Liver (tissue), 3 donors: ENCODE measurements around the gene MGAT5.

Experiments used
- EGR1 ChIP-seq, 2 donors: IDR thresholded peaks; 2 replicates each; pipeline ENCODE4 v1.6.1; 2016 to 2018; ENCODE audit warnings: antibody characterized with exemption in 2 of 2, low read depth in 2 of 2
- SP1 ChIP-seq: IDR thresholded peaks from 2 replicates; pipeline ENCODE4 v1.6.1; 2018; ENCODE audit warnings: antibody characterized with exemption, mild to moderate bottlenecking
- YY1 ChIP-seq: IDR thresholded peaks from 2 replicates; pipeline ENCODE4 v1.6.1; 2016; ENCODE audit warnings: antibody characterized with exemption, mild to moderate bottlenecking
- TF ChIP-seq, protein P1 (sequence below): IDR thresholded peaks from 2 replicates; pipeline ENCODE4 v1.6.1; 2016; ENCODE audit warnings: antibody characterized with exemption
- TF ChIP-seq, protein P2 (sequence below): fragments of 150-350 bp; IDR thresholded peaks from 2 replicates; pipeline ENCODE4 v1.5.1; 2017; ENCODE audit warnings: improper control_type of control experiment, low read depth, low read length; ENCODE audit not compliant: missing input control
- TF ChIP-seq, protein P3 (sequence below): IDR thresholded peaks from 2 replicates; pipeline ENCODE4 v1.6.1; 2016; ENCODE audit warnings: antibody characterized with exemption, mild to moderate bottlenecking
- donor health status: healthy.
- donor health status: healthy.

DNA sequence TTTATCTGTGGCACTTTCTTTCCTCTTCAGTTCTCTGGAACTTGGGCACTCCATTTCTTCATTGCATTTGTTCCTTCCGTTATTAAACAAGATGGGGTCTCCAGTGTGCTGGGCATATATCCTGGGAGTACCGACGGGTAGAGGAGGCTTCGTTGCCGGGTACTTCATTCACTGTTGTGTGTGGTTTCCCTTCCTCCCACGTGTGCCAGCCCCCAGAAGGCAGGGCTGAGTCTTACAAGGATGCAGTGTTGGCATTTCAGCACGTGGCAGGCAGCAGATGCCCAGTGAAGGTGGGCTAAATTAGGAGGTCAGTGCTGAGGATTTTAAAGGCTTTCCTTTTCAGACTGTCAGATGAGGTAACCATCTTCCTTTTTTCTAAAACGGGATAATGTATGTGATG is 58.6 kb downstream of the MGAT5 start:
- TF ChIP-seq, protein P1, sequence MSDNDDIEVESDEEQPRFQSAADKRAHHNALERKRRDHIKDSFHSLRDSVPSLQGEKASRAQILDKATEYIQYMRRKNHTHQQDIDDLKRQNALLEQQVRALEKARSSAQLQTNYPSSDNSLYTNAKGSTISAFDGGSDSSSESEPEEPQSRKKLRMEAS = no peak
- TF ChIP-seq, protein P2, sequence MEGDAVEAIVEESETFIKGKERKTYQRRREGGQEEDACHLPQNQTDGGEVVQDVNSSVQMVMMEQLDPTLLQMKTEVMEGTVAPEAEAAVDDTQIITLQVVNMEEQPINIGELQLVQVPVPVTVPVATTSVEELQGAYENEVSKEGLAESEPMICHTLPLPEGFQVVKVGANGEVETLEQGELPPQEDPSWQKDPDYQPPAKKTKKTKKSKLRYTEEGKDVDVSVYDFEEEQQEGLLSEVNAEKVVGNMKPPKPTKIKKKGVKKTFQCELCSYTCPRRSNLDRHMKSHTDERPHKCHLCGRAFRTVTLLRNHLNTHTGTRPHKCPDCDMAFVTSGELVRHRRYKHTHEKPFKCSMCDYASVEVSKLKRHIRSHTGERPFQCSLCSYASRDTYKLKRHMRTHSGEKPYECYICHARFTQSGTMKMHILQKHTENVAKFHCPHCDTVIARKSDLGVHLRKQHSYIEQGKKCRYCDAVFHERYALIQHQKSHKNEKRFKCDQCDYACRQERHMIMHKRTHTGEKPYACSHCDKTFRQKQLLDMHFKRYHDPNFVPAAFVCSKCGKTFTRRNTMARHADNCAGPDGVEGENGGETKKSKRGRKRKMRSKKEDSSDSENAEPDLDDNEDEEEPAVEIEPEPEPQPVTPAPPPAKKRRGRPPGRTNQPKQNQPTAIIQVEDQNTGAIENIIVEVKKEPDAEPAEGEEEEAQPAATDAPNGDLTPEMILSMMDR = no peak
- TF ChIP-seq SP1 (no peak), EGR1 (IDR thresholded peaks at IDR 0.05; ENCODE audit: low read depth in 2 of 2) (no peak), YY1 (no peak)
- TF ChIP-seq, protein P3, sequence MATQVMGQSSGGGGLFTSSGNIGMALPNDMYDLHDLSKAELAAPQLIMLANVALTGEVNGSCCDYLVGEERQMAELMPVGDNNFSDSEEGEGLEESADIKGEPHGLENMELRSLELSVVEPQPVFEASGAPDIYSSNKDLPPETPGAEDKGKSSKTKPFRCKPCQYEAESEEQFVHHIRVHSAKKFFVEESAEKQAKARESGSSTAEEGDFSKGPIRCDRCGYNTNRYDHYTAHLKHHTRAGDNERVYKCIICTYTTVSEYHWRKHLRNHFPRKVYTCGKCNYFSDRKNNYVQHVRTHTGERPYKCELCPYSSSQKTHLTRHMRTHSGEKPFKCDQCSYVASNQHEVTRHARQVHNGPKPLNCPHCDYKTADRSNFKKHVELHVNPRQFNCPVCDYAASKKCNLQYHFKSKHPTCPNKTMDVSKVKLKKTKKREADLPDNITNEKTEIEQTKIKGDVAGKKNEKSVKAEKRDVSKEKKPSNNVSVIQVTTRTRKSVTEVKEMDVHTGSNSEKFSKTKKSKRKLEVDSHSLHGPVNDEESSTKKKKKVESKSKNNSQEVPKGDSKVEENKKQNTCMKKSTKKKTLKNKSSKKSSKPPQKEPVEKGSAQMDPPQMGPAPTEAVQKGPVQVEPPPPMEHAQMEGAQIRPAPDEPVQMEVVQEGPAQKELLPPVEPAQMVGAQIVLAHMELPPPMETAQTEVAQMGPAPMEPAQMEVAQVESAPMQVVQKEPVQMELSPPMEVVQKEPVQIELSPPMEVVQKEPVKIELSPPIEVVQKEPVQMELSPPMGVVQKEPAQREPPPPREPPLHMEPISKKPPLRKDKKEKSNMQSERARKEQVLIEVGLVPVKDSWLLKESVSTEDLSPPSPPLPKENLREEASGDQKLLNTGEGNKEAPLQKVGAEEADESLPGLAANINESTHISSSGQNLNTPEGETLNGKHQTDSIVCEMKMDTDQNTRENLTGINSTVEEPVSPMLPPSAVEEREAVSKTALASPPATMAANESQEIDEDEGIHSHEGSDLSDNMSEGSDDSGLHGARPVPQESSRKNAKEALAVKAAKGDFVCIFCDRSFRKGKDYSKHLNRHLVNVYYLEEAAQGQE = no peak
